22Rv1 (cell line): Measurements from ENCODE around the gene ZNF622.

ENCODE experiments used
- ZFX ChIP-seq: fragments of 450-650 bp; IDR thresholded peaks from 2 replicates; pipeline ENCODE4 v1.6.1; 2017; ENCODE audit warnings: antibody characterized with exemption, borderline replicate concordance
- TF ChIP-seq, protein P1 (sequence below): fragments of 450-650 bp; IDR thresholded peaks from 2 replicates; pipeline ENCODE4 v1.5.1; 2017; ENCODE audit warnings: mild to moderate bottlenecking

- TF ChIP-seq, protein P1, sequence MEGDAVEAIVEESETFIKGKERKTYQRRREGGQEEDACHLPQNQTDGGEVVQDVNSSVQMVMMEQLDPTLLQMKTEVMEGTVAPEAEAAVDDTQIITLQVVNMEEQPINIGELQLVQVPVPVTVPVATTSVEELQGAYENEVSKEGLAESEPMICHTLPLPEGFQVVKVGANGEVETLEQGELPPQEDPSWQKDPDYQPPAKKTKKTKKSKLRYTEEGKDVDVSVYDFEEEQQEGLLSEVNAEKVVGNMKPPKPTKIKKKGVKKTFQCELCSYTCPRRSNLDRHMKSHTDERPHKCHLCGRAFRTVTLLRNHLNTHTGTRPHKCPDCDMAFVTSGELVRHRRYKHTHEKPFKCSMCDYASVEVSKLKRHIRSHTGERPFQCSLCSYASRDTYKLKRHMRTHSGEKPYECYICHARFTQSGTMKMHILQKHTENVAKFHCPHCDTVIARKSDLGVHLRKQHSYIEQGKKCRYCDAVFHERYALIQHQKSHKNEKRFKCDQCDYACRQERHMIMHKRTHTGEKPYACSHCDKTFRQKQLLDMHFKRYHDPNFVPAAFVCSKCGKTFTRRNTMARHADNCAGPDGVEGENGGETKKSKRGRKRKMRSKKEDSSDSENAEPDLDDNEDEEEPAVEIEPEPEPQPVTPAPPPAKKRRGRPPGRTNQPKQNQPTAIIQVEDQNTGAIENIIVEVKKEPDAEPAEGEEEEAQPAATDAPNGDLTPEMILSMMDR, result no peak
- TF ChIP-seq ZFX, result no peak
These were observed at the start of gene ZNF622 for GRCh38 chr5:16465544-16466432.
